ENCODE measurements around the gene MAML2.

DNA sequence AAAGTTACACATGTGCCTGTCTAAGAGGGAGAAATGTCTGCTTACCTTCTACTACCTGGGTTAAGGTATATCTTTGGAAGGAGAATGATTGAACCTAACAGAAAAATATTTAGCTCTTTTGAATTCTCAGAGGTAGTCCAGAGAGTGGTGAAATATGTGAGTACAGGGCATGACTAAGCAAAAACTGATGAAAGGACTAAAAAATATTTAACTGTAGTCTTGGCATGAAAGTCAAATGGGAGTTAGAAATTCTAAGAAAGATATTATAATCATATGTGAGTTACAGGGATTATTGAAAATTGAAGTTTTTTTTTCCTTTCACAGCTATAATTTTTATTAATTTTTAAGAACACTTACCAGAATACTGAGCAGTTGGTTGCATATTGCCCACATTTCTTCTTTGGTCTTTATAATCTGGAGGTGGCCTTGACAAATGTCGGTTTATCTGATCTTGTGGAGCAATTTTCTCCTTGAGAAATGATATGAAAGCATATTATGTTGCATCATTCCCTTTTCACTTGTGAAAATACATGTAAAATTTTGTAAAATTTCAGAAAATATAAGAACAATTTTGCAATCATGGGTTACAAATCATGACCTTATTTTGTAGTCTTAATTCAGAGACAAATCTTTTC lies 357.7 kb downstream of the MAML2 start:
- TF ChIP-seq CTCF (IDR thresholded peaks at IDR 0.05) (no peak), POLR2AphosphoS5 (IDR thresholded peaks at IDR 0.05) (no peak), POLR2A (IDR thresholded peaks at IDR 0.05) (no peak)
